WTC11 (cell line): ENCODE data around the gene TNS3.

Experiments used
- ATF6 ChIP-seq: sonication (generic); formaldehyde crosslinking; IDR thresholded peaks from 2 replicates; pipeline ENCODE4 v1.8.1; 2023; ENCODE audit warnings: mild to moderate bottlenecking, missing genetic modification reagents
- CBFB ChIP-seq: sonication (generic); formaldehyde crosslinking; IDR thresholded peaks from 2 replicates; pipeline ENCODE4 v1.8.1; 2022; ENCODE audit warnings: mild to moderate bottlenecking, low read depth, missing genetic modification reagents
- CREM ChIP-seq: sonication (generic); formaldehyde crosslinking; IDR thresholded peaks from 2 replicates; pipeline ENCODE4 v1.8.1; 2022; ENCODE audit warnings: mild to moderate bottlenecking, missing genetic modification reagents, moderate library complexity
- CTCF ChIP-seq: fragments of 200-600 bp; IDR thresholded peaks from 2 replicates; pipeline ENCODE4 v1.8.0; 2022; ENCODE audit warnings: antibody characterized with exemption
- GABPB1 ChIP-seq: sonication (generic); formaldehyde crosslinking; IDR thresholded peaks from 2 replicates; pipeline ENCODE4 v1.8.1; 2023; ENCODE audit warnings: mild to moderate bottlenecking, missing genetic modification reagents
- KAT7 ChIP-seq: sonication (generic); formaldehyde crosslinking; IDR thresholded peaks from 2 replicates; pipeline ENCODE4 v1.8.1; 2023; ENCODE audit warnings: missing genetic modification reagents, mild to moderate bottlenecking, borderline replicate concordance
- NR3C1 ChIP-seq: sonication (generic); formaldehyde crosslinking; conservative IDR thresholded peaks from 2 replicates; pipeline ENCODE4 v1.8.1; 2023; ENCODE audit warnings: low read depth, mild to moderate bottlenecking, missing genetic modification reagents
- SOX15 ChIP-seq: fragments of 250-450 bp; sonication (Bioruptor Pico); IDR thresholded peaks from 2 replicates; pipeline ENCODE4 v1.9.0; 2021; ENCODE audit warnings: mild to moderate bottlenecking
- TCF7 ChIP-seq: sonication (generic); formaldehyde crosslinking; IDR thresholded peaks from 2 replicates; pipeline ENCODE4 v1.8.0; 2022; ENCODE audit warnings: mild to moderate bottlenecking, low read depth, missing genetic modification reagents, moderate library complexity
- TP53 ChIP-seq: sonication (generic); formaldehyde crosslinking; IDR thresholded peaks from 2 replicates; pipeline ENCODE4 v1.8.1; 2023; ENCODE audit warnings: mild to moderate bottlenecking, missing genetic modification reagents
- USF2 ChIP-seq: sonication (generic); formaldehyde crosslinking; IDR thresholded peaks from 2 replicates; pipeline ENCODE4 v1.8.1; 2023; ENCODE audit warnings: mild to moderate bottlenecking, missing genetic modification reagents, moderate library complexity
- ZNF423 ChIP-seq: fragments of 250-450 bp; sonication (Bioruptor Pico); IDR thresholded peaks from 2 replicates; pipeline ENCODE4 v2.1.2; 2022; ENCODE audit warnings: mild to moderate bottlenecking, moderate library complexity
- TF ChIP-seq, protein P1 (sequence below): sonication (generic); formaldehyde crosslinking; IDR thresholded peaks from 2 replicates; pipeline ENCODE4 v1.8.1; 2022; ENCODE audit warnings: mild to moderate bottlenecking, missing genetic modification reagents, moderate library complexity, borderline replicate concordance
- TF ChIP-seq, protein P2 (sequence below): sonication (generic); formaldehyde crosslinking; IDR thresholded peaks from 2 replicates; pipeline ENCODE4 v1.8.1; 2022; ENCODE audit warnings: missing genetic modification reagents, borderline replicate concordance

GRCh38 chr7:47549916-47550315 is 32.0 kb downstream of the TNS3 start:
- TF ChIP-seq CTCF, result no peak
- TF ChIP-seq, protein P1, sequence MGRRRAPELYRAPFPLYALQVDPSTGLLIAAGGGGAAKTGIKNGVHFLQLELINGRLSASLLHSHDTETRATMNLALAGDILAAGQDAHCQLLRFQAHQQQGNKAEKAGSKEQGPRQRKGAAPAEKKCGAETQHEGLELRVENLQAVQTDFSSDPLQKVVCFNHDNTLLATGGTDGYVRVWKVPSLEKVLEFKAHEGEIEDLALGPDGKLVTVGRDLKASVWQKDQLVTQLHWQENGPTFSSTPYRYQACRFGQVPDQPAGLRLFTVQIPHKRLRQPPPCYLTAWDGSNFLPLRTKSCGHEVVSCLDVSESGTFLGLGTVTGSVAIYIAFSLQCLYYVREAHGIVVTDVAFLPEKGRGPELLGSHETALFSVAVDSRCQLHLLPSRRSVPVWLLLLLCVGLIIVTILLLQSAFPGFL (CRISPR knock-in tag), result no peak
- TF ChIP-seq TP53 (CRISPR knock-in tag), result no peak
- TF ChIP-seq CREM, result no peak
- no peak for TF ChIP-seq NR3C1 (CRISPR knock-in tag)
- TF ChIP-seq, protein P2, sequence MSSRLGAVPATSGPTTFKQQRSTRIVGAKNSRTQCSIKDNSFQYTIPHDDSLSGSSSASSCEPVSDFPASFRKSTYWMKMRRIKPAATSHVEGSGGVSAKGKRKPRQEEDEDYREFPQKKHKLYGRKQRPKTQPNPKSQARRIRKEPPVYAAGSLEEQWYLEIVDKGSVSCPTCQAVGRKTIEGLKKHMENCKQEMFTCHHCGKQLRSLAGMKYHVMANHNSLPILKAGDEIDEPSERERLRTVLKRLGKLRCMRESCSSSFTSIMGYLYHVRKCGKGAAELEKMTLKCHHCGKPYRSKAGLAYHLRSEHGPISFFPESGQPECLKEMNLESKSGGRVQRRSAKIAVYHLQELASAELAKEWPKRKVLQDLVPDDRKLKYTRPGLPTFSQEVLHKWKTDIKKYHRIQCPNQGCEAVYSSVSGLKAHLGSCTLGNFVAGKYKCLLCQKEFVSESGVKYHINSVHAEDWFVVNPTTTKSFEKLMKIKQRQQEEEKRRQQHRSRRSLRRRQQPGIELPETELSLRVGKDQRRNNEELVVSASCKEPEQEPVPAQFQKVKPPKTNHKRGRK (CRISPR knock-in tag), result no peak
- TF ChIP-seq ZNF423 (CRISPR knock-in tag), result no peak
- no peak for TF ChIP-seq TCF7 (CRISPR knock-in tag)
- TF ChIP-seq ATF6 (CRISPR knock-in tag), result no peak
- TF ChIP-seq SOX15 (CRISPR knock-in tag), result no peak
- TF ChIP-seq CBFB, result no peak
- no peak for TF ChIP-seq KAT7
- no peak for TF ChIP-seq GABPB1
- no peak for TF ChIP-seq USF2 (CRISPR knock-in tag)
